ENCODE measurements around the gene GPRC5C.

Gene GPRC5C

GRCh38 chr17:74460996-74461395 lies 29.1 kb downstream of the GPRC5C start:
- DNase-seq (ENCODE audit: insufficient read length, low spot score) (no peak), FAIRE-seq (no peak)
- no peak for TF ChIP-seq PAX5 (IDR thresholded peaks at IDR 0.05; ENCODE audit: insufficient read depth, low read length, severe bottlenecking)
- no peak for TF ChIP-seq POLR2A (IDR thresholded peaks at IDR 0.05; ENCODE audit: low read depth, low read length)
- no peak for TF ChIP-seq TAF1 (IDR thresholded peaks at IDR 0.05; ENCODE audit: low read depth, low read length)
- no peak for TF ChIP-seq SPI1 (IDR thresholded peaks at IDR 0.05; ENCODE audit: low read depth, low read length)
- no peak for TF ChIP-seq POU2F2 (IDR thresholded peaks at IDR 0.05; ENCODE audit: low read depth, low read length)
- TF ChIP-seq POLR2AphosphoS5 (IDR thresholded peaks at IDR 0.05; ENCODE audit: low read depth, low read length) = no peak

DNA sequence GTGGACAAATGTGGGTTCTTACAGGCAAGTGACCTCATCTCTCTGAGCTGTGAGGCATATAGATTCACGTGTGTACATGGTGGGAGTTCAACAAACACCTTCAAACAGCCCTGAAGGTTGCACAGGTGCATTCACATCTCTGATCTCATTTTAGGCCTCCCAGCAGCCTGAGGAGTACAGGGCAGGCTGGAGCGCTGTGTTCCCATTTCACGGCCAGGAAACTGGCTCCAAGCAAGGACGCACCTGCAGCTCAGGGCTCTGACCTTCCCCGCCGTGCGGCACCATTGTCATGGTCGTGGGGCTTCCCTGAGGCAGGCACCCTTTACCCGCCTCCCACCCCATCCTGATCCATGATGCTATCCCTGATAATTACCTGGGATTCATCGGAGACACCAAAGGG lies 29.7 kb downstream of the GPRC5C start:
- no peak for FAIRE-seq
- no peak for DNase-seq (ENCODE audit: insufficient read length, low spot score)
- no peak for TF ChIP-seq TAF1 (IDR thresholded peaks at IDR 0.05; ENCODE audit: low read depth, low read length)
- no peak for TF ChIP-seq PAX5 (IDR thresholded peaks at IDR 0.05; ENCODE audit: insufficient read depth, low read length, severe bottlenecking)
- TF ChIP-seq POLR2A (IDR thresholded peaks at IDR 0.05; ENCODE audit: low read depth, low read length) = no peak

DNA sequence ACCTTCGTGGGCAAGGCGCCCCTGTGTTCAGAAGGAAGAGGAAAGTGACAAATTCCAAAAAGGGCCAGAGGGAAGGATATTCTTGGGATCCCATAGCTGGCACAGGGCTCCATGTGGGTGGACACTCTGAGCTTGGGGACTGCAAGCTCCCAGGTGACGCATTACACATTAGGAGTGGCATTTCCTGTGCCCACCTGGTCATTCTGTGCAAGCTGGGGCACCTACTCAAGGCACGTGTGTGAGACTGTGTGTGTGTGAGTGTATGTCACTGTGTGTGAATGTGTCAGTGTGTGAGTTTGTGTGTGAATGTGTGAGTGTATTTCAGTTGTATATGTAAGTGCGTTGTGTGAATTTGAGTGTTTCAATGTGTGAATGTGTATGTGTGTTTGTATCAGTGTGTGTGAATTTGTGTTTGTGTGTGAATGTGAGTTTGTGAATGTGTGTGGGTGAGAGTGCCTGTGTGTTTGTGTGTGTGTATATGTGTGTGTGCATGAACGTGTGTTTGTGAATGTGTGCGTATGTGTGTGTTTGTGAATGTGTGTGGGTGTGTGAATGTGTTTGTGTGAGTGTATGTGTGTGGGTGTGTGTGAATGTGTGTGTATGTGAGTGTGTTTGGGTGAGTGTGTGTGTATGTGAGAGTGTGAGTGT lies 33.0 kb downstream of the GPRC5C start:
- TF ChIP-seq SPI1 (IDR thresholded peaks at IDR 0.05; ENCODE audit: low read depth, low read length) (no peak), POLR2AphosphoS5 (IDR thresholded peaks at IDR 0.05; ENCODE audit: low read depth, low read length) (no peak), POLR2A (IDR thresholded peaks at IDR 0.05; ENCODE audit: low read depth, low read length) (no peak), POU2F2 (IDR thresholded peaks at IDR 0.05; ENCODE audit: low read depth, low read length) (no peak), PAX5 (IDR thresholded peaks at IDR 0.05; ENCODE audit: insufficient read depth, low read length, severe bottlenecking) (no peak), TAF1 (IDR thresholded peaks at IDR 0.05; ENCODE audit: low read depth, low read length) (no peak)
- FAIRE-seq (no peak), DNase-seq (ENCODE audit: insufficient read length, low spot score) (no peak)

DNA sequence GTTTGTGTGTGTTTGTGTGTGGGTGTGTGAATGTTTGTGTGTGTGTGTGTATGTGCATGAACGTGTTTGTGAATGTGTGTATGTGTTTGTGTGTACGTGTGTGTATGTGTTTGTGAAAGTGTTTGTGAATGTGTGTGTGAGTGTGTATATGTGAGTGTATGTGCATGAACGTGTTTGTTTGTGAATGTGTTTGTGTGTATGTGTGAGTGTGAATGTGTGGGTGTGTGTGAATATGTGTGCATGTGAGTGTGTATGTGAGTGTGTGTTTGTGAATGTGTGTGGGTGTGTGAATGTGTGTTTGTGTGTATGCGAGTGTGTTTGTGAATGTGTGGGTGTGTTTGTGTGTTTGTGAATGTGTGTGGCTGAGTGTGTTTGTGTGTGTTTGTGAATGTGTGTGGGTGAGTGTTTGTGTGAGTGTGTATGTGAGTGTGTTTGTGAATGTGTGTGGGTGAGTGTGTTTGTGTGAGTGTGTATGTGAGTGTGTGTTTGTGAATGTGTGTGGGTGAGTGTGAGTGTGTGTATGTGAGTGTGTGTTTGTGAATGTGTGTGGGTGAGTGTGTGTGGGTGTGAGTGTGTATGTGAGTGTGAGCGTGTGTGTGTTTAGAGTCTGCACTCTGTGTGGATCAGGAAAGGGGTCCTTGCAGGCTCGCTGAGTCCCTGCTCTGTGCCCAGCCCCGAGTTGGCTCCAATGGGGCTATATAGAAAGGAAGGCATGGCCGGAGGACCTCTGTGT lies 33.7 kb downstream of the GPRC5C start:
- FAIRE-seq = peak; percentile 99
- no peak for TF ChIP-seq POU2F2 (IDR thresholded peaks at IDR 0.05; ENCODE audit: low read depth, low read length)
- no peak for TF ChIP-seq TAF1 (IDR thresholded peaks at IDR 0.05; ENCODE audit: low read depth, low read length)
- TF ChIP-seq SPI1 (IDR thresholded peaks at IDR 0.05; ENCODE audit: low read depth, low read length) = no peak
- TF ChIP-seq POLR2A (IDR thresholded peaks at IDR 0.05; ENCODE audit: low read depth, low read length) = no peak
- no peak for TF ChIP-seq POLR2AphosphoS5 (IDR thresholded peaks at IDR 0.05; ENCODE audit: low read depth, low read length)
- no peak for TF ChIP-seq PAX5 (IDR thresholded peaks at IDR 0.05; ENCODE audit: insufficient read depth, low read length, severe bottlenecking)

DNA sequence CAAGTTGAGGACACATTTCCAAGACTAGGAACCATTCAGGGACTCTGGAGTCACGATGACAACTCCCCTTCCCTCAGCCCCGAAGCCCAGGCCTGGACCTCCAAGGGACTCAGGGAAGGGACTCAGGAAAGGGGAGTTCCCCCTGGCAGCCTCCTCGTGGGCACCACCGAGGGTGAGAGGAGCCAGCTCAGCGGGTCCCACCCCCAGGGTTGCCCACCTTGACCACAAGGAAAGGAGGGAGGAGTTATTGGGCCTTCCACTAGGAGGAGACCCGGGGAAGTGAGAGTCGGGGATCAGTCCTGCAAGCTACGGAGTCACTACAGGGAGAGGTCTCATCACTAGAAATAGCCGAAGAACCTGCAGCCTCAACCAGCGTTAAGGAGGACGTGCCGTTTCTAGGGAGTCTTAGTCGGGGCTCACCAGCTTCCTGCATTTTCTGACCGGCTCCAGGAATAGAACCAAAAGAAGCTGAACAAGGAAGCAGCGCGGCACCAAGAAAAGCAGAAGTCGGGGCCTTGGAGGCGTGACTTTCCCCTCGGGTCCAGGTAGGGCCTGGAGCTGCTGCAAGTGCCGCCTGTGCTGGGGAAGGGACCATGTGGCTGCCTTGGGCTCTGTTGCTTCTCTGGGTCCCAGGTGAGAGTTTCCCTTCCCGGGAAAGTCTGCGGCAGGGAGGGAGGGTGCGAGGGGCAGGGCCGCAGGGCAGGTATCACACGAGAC lies 34.4 kb downstream of the GPRC5C start, which contains the start of gene CD300A:
TSS of gene CD300A (plus strand) at position 524 of the 717 bp plus-strand sequence. CDS start at position 594, 70 bp downstream.
- FAIRE-seq (peak; percentile 88), DNase-seq (ENCODE audit: insufficient read length, low spot score) (no peak)
- TF ChIP-seq SPI1 (IDR thresholded peaks at IDR 0.05; ENCODE audit: low read depth, low read length) = peak; percentile 90
- no peak; the same call in 1 of the 2 replicates for TF ChIP-seq POLR2AphosphoS5 (IDR thresholded peaks at IDR 0.05; ENCODE audit: low read depth, low read length)
- TF ChIP-seq TAF1 (IDR thresholded peaks at IDR 0.05; ENCODE audit: low read depth, low read length) = 0 out of 2 replicates have a peak, but pooled peaks have one; percentile 13

More for the DNA sequence above, 33.7 kb downstream of the GPRC5C start:
- DNase-seq (ENCODE audit: insufficient read length, low spot score) = no peak

DNA sequence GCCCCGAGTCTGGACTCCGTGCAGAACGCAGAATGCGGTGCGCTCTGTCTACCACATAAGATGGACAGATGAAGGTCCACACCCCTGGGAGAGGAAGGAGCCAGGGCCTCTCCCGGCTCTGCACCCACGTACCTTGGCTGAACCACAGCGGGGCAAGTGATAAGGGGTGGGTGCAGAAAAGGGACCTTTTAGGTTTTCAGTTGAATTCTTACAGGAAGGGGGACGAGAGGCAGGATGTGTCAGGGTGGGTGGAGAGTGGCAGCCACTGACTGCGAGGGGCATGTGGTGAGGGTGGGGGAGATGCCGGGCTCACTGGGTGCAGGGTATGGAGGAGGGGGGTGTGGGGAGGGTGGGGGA lies 34.9 kb downstream of the GPRC5C start:
- DNase-seq (ENCODE audit: insufficient read length, low spot score) (no peak), FAIRE-seq (no peak)

DNA sequence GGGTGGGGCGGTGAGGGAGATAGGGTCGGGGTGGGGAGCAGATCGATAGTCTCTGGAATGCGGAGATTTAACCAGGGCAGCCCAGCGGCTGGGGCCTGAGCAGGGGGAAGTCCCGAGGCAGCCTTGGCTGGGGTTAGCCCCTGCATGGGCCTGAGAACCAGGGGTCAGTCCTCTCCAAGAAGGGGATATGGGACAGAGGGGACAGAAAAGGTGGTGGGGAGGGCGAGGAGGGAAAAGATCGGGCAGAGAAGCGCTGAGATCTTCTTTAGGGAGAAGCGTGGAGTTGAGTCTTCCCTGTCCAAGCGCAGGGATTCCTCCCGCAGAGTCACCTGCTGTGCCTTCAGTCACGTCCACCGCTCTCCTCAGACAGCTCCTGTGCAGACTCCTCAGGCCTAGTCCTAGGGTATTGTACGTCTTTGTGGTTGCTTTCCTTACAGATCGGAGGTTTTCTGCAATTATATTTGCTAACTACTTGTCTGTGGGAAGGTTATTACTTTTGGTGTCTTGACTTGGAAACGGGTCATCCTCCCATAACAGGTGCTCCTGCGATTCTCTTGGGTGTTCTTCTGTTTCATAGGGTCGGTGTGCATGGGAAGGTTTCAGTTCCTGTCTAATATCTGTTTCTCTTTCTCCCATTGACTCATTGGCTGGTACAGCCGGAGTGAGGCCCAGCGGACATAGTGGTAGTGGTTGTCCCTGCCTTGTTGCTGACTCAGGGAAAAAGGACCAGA lies 35.5 kb downstream of the GPRC5C start:
- FAIRE-seq (peak; percentile 97), DNase-seq (ENCODE audit: insufficient read length, low spot score) (peak; percentile 63)
- TF ChIP-seq PAX5 (IDR thresholded peaks at IDR 0.05; ENCODE audit: insufficient read depth, low read length, severe bottlenecking) (no peak), POU2F2 (IDR thresholded peaks at IDR 0.05; ENCODE audit: low read depth, low read length) (no peak), POLR2AphosphoS5 (IDR thresholded peaks at IDR 0.05; ENCODE audit: low read depth, low read length) (peak; percentile 65; the same call in 1 of the 2 replicates), TAF1 (IDR thresholded peaks at IDR 0.05; ENCODE audit: low read depth, low read length) (peak; percentile 11; the same call in 1 of the 2 replicates), POLR2A (IDR thresholded peaks at IDR 0.05; ENCODE audit: low read depth, low read length) (0 out of 2 replicates have a peak, but pooled peaks have one; percentile 50), SPI1 (IDR thresholded peaks at IDR 0.05; ENCODE audit: low read depth, low read length) (peak; percentile 100)

More for the DNA sequence above, 34.9 kb downstream of the GPRC5C start:
- TF ChIP-seq POLR2AphosphoS5 (IDR thresholded peaks at IDR 0.05; ENCODE audit: low read depth, low read length) (no peak; the same call in 1 of the 2 replicates), POU2F2 (IDR thresholded peaks at IDR 0.05; ENCODE audit: low read depth, low read length) (no peak), PAX5 (IDR thresholded peaks at IDR 0.05; ENCODE audit: insufficient read depth, low read length, severe bottlenecking) (no peak), POLR2A (IDR thresholded peaks at IDR 0.05; ENCODE audit: low read depth, low read length) (no peak), SPI1 (IDR thresholded peaks at IDR 0.05; ENCODE audit: low read depth, low read length) (no peak), TAF1 (IDR thresholded peaks at IDR 0.05; ENCODE audit: low read depth, low read length) (no peak)

DNA sequence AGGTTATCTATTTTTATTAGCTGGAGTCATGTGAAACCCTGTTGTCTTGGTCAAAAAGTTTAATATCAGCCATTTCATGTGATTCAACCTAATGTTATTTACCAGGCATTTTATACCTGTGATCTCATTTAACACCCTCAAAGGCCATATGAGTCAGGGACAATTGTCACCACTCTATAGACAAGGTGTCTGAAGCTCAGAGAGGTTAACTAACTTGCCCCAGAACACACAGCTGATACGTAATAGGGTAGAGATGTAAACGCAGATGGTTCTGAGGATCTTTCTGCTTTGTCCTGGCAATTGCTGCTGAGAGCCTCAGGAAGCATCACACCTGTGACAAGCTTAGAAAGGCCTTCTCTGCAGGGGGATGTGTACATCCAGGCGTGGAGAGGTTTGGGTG lies 39.5 kb downstream of the GPRC5C start:
- no peak for DNase-seq (ENCODE audit: insufficient read length, low spot score)
- peak; percentile 72 for FAIRE-seq
- TF ChIP-seq POLR2AphosphoS5 (IDR thresholded peaks at IDR 0.05; ENCODE audit: low read depth, low read length) (no peak), SPI1 (IDR thresholded peaks at IDR 0.05; ENCODE audit: low read depth, low read length) (no peak), POLR2A (IDR thresholded peaks at IDR 0.05; ENCODE audit: low read depth, low read length) (no peak), POU2F2 (IDR thresholded peaks at IDR 0.05; ENCODE audit: low read depth, low read length) (no peak), PAX5 (IDR thresholded peaks at IDR 0.05; ENCODE audit: insufficient read depth, low read length, severe bottlenecking) (no peak), TAF1 (IDR thresholded peaks at IDR 0.05; ENCODE audit: low read depth, low read length) (no peak)
